Neural cell (in vitro differentiated cells): ENCODE data around the gene GNG10. TPM values are rescaled to one million over a fixed set of nuclear protein-coding genes. Genes with fewer than 3 reads are reported as not detected.

Experiments used
- H2AFZ ChIP-seq: fragments of 200-600, 300-800 bp; sonication (generic), shearing (Covaris generic); 2 replicates; pipeline ENCODE4 v1.6.0; 2014; ENCODE audit warnings: low read depth, mild to moderate bottlenecking, antibody characterized with exemption, low read length, moderate library complexity
- H3F3A ChIP-seq: fragments of 200-600 bp; shearing (Covaris generic); 2 replicates; pipeline ENCODE4 v1.6.1; 2016; ENCODE audit warnings: mild to moderate bottlenecking, moderate library complexity, mixed read lengths, antibody characterized with exemption, low read length; ENCODE audit not compliant: insufficient read depth, poor library complexity, severe bottlenecking
- H3K27ac ChIP-seq: fragments of 200-600, 300-800 bp; sonication (generic), shearing (Covaris generic); 2 replicates; pipeline ENCODE4 v1.5.1; 2014; ENCODE audit warnings: mild to moderate bottlenecking, low read length, moderate library complexity
- H3K27me3 ChIP-seq: fragments of 300-800, 200-600 bp; sonication (generic), shearing (Covaris generic); 2 replicates; pipeline ENCODE4 v1.6.0; 2014; ENCODE audit warnings: mild to moderate bottlenecking, low read depth, low read length, moderate library complexity; ENCODE audit not compliant: insufficient read depth
- H3K36me3 ChIP-seq: fragments of 300-800, 200-600 bp; sonication (generic), shearing (Covaris generic); 2 replicates; pipeline ENCODE4 v1.5.1; 2014; ENCODE audit warnings: mild to moderate bottlenecking, antibody characterized with exemption, low read length, moderate library complexity; ENCODE audit not compliant: insufficient read depth
- H3K4me2 ChIP-seq: fragments of 300-800, 200-600 bp; sonication (generic), shearing (Covaris generic); 2 replicates; pipeline ENCODE4 v1.6.0; 2014; ENCODE audit warnings: mild to moderate bottlenecking, low read length
- H3K4me3 ChIP-seq: fragments of 300-800, 200-600 bp; sonication (generic), shearing (Covaris generic); 2 replicates; pipeline ENCODE4 v1.5.1; 2014; ENCODE audit warnings: mild to moderate bottlenecking, low read length, moderate library complexity
- H3K79me2 ChIP-seq: fragments of 200-600 bp; shearing (Covaris generic); replicated peaks from 2 replicates; pipeline ENCODE4 v1.6.0; 2014; ENCODE audit warnings: mild to moderate bottlenecking, low read length, moderate library complexity; ENCODE audit not compliant: insufficient read depth
- H3K9ac ChIP-seq: fragments of 300-800, 200-600 bp; sonication (generic), shearing (Covaris generic); 2 replicates; pipeline ENCODE4 v1.6.1; 2016; ENCODE audit warnings: mild to moderate bottlenecking, low read length, mixed read lengths
- H3K9me2 ChIP-seq: fragments of 200-600 bp; shearing (Covaris generic); 2 replicates; pipeline ENCODE4 v1.6.1; 2016; ENCODE audit warnings: mild to moderate bottlenecking, low read length, mixed read lengths; ENCODE audit not compliant: insufficient read depth
- H3K9me3 ChIP-seq: fragments of 200-600, 300-800 bp; sonication (generic), shearing (Covaris generic); 2 replicates; pipeline ENCODE4 v1.6.1; 2016; ENCODE audit warnings: mild to moderate bottlenecking, mixed run types, low read length, moderate library complexity, mixed read lengths
- H4K20me1 ChIP-seq: fragments of 200-600 bp; shearing (Covaris generic); 2 replicates; pipeline ENCODE4 v1.6.1; 2016; ENCODE audit warnings: mild to moderate bottlenecking, mixed run types; ENCODE audit not compliant: insufficient read depth
- EP300 ChIP-seq: fragments of 450-650 bp; conservative IDR thresholded peaks from 2 replicates; pipeline ENCODE4 v1.6.1; 2014; ENCODE audit warnings: antibody characterized with exemption, mild to moderate bottlenecking, moderate library complexity; ENCODE audit not compliant: poor library complexity, severe bottlenecking
- EZH2 ChIP-seq: fragments of 200-600, 300-800 bp; shearing (Covaris generic), sonication (generic); IDR thresholded peaks from 2 replicates; pipeline ENCODE4 v1.6.1; 2014; ENCODE audit warnings: antibody characterized with exemption, low read length, borderline replicate concordance, mild to moderate bottlenecking; ENCODE audit not compliant: insufficient read depth, poor library complexity, severe bottlenecking
- MXI1 ChIP-seq: fragments of 450-650 bp; conservative IDR thresholded peaks from 2 replicates; pipeline ENCODE4 v1.6.1; 2014; ENCODE audit warnings: antibody characterized with exemption, mild to moderate bottlenecking; ENCODE audit not compliant: poor library complexity, severe bottlenecking
- POLR2AphosphoS5 ChIP-seq: IDR thresholded peaks from 2 replicates; pipeline ENCODE4 v1.6.1; 2012
- RAD21 ChIP-seq: fragments of 450-650 bp; conservative IDR thresholded peaks from 2 replicates; pipeline ENCODE4 v1.6.1; 2014; ENCODE audit warnings: antibody characterized with exemption, mild to moderate bottlenecking, moderate library complexity
- SMC3 ChIP-seq: fragments of 450-650 bp; conservative IDR thresholded peaks from 2 replicates; pipeline ENCODE4 v1.6.1; 2014; ENCODE audit warnings: antibody characterized with exemption, mild to moderate bottlenecking, moderate library complexity; ENCODE audit not compliant: poor library complexity
- TAF1 ChIP-seq: IDR thresholded peaks from 2 replicates; pipeline ENCODE4 v1.6.1; 2012; ENCODE audit warnings: low read depth
- polyA plus RNA-seq: library from polyadenylated mRNA; depleted of rRNA; stranded (reverse); fragments of >200 nt; gene quantifications from 2 replicates; pipeline ENCODE4 v1.2.3, GENCODE V29; 2014
- TF ChIP-seq, protein P1 (sequence below): fragments of 450-650 bp; IDR thresholded peaks from 2 replicates; pipeline ENCODE4 v1.5.1; 2014; ENCODE audit warnings: antibody characterized with exemption, mild to moderate bottlenecking, moderate library complexity; ENCODE audit not compliant: poor library complexity, severe bottlenecking
- TF ChIP-seq, protein P2 (sequence below): IDR thresholded peaks from 2 replicates; pipeline ENCODE4 v1.6.1; 2012; ENCODE audit warnings: borderline replicate concordance

GNG10 gene
- polyA plus RNA-seq, 1 donor from 2014 or later, result 69.6 TPM

DNA sequence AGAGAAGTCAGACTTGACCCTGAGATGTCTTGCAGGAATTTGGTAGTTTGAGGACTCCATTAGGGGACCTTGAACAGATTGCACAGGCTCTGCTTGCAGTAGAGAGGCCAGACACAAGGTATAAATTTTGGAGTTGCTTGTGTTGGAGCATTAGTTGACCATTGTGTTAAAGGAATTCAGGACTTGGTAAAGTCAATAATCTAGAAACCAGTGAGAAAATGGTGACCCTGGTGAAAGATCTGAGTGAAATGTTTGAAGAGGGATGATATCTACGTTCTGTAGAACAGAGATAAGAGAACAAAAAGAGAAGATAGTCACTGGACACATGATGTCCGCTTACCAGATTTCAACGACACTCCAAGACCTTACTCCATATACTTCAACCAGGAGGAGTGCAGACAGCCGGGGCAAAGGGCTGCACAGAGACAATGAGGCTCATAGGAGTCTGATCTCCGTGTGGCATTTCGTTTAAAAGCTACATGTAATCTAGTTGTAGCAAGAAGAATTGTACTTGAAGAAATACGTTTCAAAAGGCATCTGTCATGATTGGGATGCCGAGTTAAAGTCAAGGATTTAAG is 17.1 kb upstream of the GNG10 start:
- no peak for TF ChIP-seq RAD21
- no peak for TF ChIP-seq SMC3
- no peak for TF ChIP-seq EP300
- TF ChIP-seq, protein P1, sequence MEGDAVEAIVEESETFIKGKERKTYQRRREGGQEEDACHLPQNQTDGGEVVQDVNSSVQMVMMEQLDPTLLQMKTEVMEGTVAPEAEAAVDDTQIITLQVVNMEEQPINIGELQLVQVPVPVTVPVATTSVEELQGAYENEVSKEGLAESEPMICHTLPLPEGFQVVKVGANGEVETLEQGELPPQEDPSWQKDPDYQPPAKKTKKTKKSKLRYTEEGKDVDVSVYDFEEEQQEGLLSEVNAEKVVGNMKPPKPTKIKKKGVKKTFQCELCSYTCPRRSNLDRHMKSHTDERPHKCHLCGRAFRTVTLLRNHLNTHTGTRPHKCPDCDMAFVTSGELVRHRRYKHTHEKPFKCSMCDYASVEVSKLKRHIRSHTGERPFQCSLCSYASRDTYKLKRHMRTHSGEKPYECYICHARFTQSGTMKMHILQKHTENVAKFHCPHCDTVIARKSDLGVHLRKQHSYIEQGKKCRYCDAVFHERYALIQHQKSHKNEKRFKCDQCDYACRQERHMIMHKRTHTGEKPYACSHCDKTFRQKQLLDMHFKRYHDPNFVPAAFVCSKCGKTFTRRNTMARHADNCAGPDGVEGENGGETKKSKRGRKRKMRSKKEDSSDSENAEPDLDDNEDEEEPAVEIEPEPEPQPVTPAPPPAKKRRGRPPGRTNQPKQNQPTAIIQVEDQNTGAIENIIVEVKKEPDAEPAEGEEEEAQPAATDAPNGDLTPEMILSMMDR, result no peak
- no peak for TF ChIP-seq EZH2
- TF ChIP-seq POLR2AphosphoS5, result no peak
- TF ChIP-seq MXI1, result no peak
- TF ChIP-seq, protein P2, sequence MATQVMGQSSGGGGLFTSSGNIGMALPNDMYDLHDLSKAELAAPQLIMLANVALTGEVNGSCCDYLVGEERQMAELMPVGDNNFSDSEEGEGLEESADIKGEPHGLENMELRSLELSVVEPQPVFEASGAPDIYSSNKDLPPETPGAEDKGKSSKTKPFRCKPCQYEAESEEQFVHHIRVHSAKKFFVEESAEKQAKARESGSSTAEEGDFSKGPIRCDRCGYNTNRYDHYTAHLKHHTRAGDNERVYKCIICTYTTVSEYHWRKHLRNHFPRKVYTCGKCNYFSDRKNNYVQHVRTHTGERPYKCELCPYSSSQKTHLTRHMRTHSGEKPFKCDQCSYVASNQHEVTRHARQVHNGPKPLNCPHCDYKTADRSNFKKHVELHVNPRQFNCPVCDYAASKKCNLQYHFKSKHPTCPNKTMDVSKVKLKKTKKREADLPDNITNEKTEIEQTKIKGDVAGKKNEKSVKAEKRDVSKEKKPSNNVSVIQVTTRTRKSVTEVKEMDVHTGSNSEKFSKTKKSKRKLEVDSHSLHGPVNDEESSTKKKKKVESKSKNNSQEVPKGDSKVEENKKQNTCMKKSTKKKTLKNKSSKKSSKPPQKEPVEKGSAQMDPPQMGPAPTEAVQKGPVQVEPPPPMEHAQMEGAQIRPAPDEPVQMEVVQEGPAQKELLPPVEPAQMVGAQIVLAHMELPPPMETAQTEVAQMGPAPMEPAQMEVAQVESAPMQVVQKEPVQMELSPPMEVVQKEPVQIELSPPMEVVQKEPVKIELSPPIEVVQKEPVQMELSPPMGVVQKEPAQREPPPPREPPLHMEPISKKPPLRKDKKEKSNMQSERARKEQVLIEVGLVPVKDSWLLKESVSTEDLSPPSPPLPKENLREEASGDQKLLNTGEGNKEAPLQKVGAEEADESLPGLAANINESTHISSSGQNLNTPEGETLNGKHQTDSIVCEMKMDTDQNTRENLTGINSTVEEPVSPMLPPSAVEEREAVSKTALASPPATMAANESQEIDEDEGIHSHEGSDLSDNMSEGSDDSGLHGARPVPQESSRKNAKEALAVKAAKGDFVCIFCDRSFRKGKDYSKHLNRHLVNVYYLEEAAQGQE, result no peak
- no peak for TF ChIP-seq TAF1
- no peak overlapping the region for H3K9ac ChIP-seq

DNA sequence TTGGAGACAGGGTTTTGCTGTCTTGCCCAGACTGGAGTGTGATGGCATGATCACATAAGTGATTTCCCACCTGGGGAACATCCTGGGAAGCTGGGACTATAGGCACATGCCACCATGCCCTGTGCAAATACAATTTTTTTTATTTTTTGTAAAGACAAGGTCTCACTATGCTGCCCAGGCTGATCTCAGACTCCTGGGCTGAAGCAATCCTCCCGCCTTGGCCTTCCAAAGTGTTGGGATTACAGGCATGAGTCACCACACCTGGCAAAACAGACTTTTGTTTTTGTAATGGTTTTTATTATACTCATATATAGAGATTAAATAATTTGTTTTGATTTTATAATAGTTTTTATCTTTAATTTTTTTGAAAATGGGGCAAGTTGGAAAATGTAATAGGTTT is 15.6 kb upstream of the GNG10 start:
- TF ChIP-seq POLR2AphosphoS5, result no peak
- TF ChIP-seq SMC3, result no peak
- TF ChIP-seq, protein P2, result no peak
- TF ChIP-seq, protein P1, result no peak
- TF ChIP-seq RAD21, result no peak
- TF ChIP-seq EP300, result no peak
- no peak for TF ChIP-seq EZH2
- TF ChIP-seq MXI1, result no peak
- TF ChIP-seq TAF1, result no peak
- no peak overlapping the region for H3K4me3 ChIP-seq
- H3K27me3 ChIP-seq, result no peaks in the 10 kb centered on the region
- no peaks in the 10 kb centered on the region for H3K9me3 ChIP-seq
- H3K36me3 ChIP-seq, result no peaks in the 10 kb centered on the region
- no peak overlapping the region for H2AFZ ChIP-seq
- no peak overlapping the region for H3K9ac ChIP-seq
- no peak overlapping the region for H3K4me2 ChIP-seq
- no peak overlapping the region for H3K27ac ChIP-seq
- H3F3A ChIP-seq, result no peaks in the 10 kb centered on the region
- H3K79me2 ChIP-seq, result no peaks in the 10 kb centered on the region
- H4K20me1 ChIP-seq, result no peaks in the 10 kb centered on the region
- no peaks in the 10 kb centered on the region for H3K9me2 ChIP-seq

More for the DNA sequence above, 17.1 kb upstream of the GNG10 start:
- Histone ChIP-seq H2AFZ (no peak overlapping the region), H3K9me3 (no peaks in the 10 kb centered on the region), H3K9me2 (no peaks in the 10 kb centered on the region), H3K4me3 (no peak overlapping the region), H3K27me3 (no peaks in the 10 kb centered on the region), H3K27ac (no peak overlapping the region), H3K79me2 (no peaks in the 10 kb centered on the region), H3K4me2 (no peak overlapping the region), H4K20me1 (no peaks in the 10 kb centered on the region), H3F3A (no peaks in the 10 kb centered on the region), H3K36me3 (no peaks in the 10 kb centered on the region)
